Transverse colon (tissue), 4 donors: ENCODE measurements around the gene TFEB.

Source experiments
- EP300 ChIP-seq: sonication (generic); formaldehyde crosslinking; IDR thresholded peaks from one replicate; pipeline ENCODE4 v1.6.1; 2017; ENCODE audit warnings: antibody characterized with exemption, low read depth
- POLR2A ChIP-seq: fragments of 450-650 bp; IDR thresholded peaks from one replicate; pipeline ENCODE4 v1.6.1; 2016; ENCODE audit warnings: antibody characterized with exemption, mild to moderate bottlenecking, moderate library complexity
- POLR2AphosphoS5 ChIP-seq, 3 donors: sonication (generic); formaldehyde crosslinking; IDR thresholded peaks; one replicate each; pipeline ENCODE4 v1.6.1; 2016; ENCODE audit warnings: antibody characterized with exemption in 3 of 3
- TF ChIP-seq, protein P1 (sequence below), 5 experiments: fragments of 200-600 bp in 3 of 5; fragments of 450-650 bp in 2 of 5; sonication (generic) in 3 of 5; IDR thresholded peaks; 1 replicate in 2 of 5; 2 replicates in 3 of 5; pipeline ENCODE4 v1.5.1; 2016 to 2017; ENCODE audit warnings: antibody characterized with exemption in 5 of 5, inconsistent platforms in 3 of 5, mild to moderate bottlenecking in 2 of 5, moderate library complexity in 1 of 5

DNA sequence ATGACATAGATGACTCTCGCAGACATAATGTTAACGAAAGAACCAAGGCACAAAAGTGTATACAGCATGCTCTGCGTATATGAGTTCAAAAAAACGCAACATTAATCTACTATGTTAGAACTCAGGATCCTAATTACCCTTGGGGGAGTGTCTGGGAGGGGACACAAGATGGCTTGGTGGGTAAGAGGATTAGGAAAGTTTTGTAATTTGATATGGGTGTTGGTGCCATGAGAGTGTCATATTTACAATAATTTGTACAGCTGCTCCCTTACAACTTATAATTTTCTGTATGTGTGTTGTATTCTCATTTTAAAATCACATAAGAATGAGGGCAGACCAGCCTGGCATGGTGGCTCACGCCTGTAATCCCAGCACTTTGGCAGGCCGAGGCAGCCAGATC, 38.6 kb downstream of the TFEB start:
- TF ChIP-seq, protein P1, sequence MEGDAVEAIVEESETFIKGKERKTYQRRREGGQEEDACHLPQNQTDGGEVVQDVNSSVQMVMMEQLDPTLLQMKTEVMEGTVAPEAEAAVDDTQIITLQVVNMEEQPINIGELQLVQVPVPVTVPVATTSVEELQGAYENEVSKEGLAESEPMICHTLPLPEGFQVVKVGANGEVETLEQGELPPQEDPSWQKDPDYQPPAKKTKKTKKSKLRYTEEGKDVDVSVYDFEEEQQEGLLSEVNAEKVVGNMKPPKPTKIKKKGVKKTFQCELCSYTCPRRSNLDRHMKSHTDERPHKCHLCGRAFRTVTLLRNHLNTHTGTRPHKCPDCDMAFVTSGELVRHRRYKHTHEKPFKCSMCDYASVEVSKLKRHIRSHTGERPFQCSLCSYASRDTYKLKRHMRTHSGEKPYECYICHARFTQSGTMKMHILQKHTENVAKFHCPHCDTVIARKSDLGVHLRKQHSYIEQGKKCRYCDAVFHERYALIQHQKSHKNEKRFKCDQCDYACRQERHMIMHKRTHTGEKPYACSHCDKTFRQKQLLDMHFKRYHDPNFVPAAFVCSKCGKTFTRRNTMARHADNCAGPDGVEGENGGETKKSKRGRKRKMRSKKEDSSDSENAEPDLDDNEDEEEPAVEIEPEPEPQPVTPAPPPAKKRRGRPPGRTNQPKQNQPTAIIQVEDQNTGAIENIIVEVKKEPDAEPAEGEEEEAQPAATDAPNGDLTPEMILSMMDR (IDR thresholded peaks at IDR 0.05) = no peak
- TF ChIP-seq POLR2A (no peak), POLR2AphosphoS5 (IDR thresholded peaks at IDR 0.05) (no peak), EP300 (no peak)
